Activated gamma-delta T cell treated with Interleukin-2 at 50 U/mL for 16 hours (primary cell): Measurements from ENCODE around the gene C6orf132.

Experiments used
- DNase-seq: peaks from one replicate; pipeline ENCODE4 v3.0.0-alpha.2; 2020

Gene C6orf132

DNA sequence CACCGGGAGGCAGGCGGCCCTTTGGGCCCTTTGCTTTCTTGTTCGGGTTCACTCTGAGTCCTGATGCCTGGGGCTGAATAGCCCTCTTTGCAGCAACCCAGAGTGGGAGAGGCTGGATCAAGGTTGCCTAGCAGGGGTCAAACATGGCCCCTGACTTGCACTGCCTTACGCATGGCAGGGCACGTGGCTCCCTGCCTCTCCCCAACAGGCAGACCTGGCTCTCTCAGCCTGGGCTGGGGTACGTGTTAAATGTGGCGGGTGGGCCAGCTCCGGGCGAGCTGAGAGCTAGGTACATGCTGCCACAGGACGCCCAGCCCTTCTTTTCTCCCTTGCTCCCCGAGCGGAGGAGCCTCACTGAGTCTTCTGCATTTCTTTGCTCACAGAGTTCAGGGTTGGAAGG, 7.3 kb downstream of the C6orf132 start:
- no peak for DNase-seq

GRCh38 chr6:42133926-42134325, 8.5 kb downstream of the C6orf132 start:
- DNase-seq = no peak

- DNase-seq = no peak
These were observed 10.9 kb downstream of the C6orf132 start for GRCh38 chr6:42131531-42131930.

GRCh38 chr6:42129360-42129676, 13.1 kb downstream of the C6orf132 start:
- no peak for DNase-seq

- no peak for DNase-seq
These were observed 13.7 kb downstream of the C6orf132 start for GRCh38 chr6:42128460-42129359.

DNA sequence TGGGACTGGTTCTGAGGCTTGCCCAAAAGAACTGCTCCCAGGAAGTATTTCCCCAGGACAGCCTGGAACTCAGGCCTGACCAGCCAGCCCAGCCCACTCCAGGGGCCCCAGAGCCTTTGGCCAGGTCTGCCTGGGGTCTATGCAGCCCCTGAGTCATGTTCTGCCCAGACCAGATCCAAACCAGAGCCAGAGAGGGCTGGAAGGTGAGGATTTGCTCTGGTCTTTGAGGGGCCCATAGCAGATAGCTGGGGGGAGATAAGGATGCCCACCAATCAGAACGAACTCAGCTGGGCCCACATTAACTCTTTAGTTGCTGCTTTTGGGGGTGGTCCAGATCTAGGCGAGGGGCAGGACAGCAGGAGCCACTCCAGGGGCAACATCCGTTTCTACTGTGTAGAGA, 16.8 kb downstream of the C6orf132 start:
- no peak for DNase-seq

DNA sequence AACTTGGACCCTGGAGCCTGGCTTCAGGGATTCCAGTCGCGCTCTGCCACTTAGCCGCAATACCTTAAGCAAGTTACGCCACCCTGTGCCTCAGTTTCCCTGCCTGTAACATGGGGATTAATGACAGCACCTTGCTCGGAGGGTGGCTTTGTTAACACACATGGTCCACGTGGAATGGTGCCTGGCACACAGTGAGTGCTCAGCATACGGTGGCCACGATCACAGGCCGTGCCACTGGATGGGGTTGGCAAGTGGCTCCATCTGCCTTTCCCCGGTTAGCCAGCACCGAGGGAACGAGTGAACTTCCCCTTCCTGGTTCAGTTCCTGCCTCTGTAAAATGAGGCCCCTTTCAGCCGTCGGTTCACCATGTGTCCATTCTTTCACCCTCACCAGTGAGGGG, 17.2 kb downstream of the C6orf132 start:
- no peak for DNase-seq

- DNase-seq = no peak
These were observed 18.1 kb downstream of the C6orf132 start for GRCh38 chr6:42124223-42124836.

DNA sequence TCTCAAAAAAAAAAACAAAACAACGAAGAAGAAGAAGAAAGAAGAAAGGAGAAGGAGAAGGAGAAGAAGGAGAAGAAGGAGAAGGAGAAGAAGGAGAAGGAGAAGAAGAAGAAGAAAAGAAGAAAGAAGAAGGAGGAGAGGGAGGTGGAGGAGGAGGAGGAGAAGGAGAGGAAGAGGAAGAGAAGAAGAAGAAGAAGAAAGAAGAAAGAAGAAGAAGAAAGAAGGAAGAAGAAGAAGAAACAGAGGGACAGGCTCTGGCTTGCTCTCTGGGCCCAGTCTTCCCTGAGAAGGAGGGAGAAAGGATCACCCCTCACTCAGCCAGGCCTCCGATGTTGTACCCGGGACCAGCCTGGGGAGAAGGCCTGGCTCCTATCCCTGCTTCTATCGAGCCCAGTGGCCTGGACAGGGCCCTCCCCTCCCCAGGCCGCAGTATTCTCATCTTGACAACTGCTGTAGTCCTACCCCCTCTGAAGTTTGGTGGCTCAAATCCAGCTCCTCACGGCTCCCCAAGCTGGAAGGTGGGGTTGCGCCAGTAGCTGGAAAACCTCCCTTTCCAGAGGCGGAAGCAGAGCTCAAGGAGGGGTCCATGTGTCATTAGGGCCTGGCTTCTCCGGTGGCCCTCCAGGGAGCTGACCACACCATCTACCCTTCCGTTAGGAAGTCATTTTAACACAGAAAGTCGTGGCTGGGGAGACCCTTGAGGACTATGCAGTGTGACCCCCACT, 18.9 kb downstream of the C6orf132 start:
- DNase-seq = no peak

DNA sequence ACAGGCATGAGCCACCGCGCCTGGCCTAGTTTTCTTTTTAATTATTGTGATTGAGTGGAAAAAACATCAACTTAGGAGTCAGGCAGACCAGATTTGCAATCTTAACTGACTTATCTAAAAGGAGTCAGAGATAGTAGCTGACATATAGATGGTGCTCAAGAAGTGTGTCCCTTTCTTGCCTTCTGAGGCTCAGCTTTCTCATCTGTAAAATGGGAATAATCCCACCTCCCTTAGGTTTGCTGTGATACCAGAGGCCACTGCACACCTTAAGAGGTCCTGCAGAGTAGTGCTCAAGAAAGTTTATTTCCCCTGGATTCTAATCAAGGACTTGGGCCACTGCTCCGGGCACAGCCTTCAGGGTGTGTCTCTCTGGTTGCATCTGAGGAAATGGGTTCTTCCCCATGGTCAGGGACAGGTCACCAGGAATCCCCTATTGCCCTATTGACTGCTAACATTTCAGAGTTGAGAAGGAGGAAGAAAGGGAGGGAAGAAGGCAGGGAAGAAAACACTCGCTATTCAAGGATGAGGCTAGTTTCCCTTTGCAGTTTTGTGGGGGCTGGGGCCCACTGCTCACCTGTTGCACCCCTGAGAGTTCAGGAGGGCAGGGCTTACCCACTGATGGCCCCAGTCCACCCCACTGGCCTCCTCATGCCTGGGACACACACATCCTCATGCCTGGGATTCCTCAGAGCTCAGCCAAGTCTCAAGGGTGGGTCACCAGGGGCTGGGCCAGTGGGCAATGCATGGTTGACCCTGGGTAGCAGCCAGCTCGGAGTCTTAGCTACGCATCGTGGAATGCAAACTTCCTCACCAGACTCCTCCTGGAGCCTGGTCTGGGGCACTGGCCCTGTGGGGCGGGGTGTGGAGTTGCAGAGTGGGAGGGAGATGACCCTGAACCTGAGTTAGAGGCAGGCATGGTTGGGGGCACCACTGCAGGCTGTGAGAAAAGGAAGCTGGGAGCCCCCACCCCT, 21.2 kb downstream of the C6orf132 start:
- DNase-seq = no peak

- DNase-seq = no peak
These were observed 24.0 kb downstream of the C6orf132 start for GRCh38 chr6:42118162-42119001.

- DNase-seq = no peak
These were observed 24.6 kb downstream of the C6orf132 start for GRCh38 chr6:42117843-42118161.

DNA sequence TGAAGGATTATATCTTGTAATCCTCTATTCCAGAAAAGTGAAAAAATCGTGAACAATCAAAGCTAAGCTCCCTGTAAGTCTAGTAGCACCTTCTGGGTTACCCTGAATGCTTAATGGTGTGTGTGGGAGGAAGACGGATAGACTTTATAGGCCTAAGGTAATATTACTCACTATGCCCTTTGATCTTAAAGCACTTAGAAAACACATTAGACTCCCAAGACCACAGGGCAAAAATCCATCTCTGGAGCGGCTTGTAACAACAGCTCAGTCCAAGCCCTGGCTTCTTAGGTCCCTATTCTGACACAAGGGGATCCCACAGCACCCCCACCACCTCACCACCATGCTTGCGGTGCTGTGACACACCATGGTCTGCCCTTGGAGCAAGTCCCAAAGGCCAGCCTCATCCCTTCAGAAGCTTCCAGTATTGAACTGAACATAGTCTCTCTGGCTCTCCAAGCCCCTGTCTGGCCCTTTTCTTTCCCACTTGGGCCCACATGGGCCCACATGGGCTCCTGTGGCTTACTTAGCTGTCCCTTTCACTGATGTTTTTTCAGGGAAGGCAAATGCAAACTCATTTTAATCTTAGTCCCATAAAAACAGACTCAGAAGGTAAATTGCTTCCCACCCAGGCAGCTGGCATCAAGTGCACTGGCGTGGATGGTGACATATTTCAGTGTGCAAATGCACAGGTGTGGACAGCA, 28.3 kb downstream of the C6orf132 start:
- DNase-seq = no peak

DNA sequence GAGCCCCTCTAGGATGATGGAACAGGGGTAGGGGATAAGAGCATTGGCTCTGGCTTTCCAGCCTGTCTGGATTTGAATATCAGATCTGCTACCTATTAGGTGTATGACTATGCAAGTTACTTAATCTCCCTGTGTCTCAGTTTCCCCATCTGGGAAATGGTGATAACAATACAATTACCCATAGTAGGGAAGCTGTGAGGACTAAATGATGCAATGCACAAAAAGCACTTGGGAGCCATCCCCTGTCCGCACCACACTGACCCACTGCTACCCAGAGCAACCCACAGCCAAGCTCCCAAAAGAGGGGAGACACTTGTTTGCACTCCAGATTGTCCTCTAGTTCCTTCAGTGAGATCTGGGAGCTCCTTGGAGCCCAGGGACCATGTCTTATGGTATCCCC, 30.1 kb downstream of the C6orf132 start:
- no peak for DNase-seq

- DNase-seq = no peak
These were observed 31.7 kb downstream of the C6orf132 start for GRCh38 chr6:42110683-42111082.

- DNase-seq = no peak
These were observed 34.3 kb downstream of the C6orf132 start for GRCh38 chr6:42108071-42108470.

- no peak for DNase-seq
These were observed 36.1 kb downstream of the C6orf132 start for GRCh38 chr6:42106112-42107023.

GRCh38 chr6:42105709-42106108, 36.7 kb downstream of the C6orf132 start:
- no peak for DNase-seq

- no peak for DNase-seq
These were observed 37.2 kb downstream of the C6orf132 start for GRCh38 chr6:42105156-42105648.

GRCh38 chr6:42104804-42105125, 37.7 kb downstream of the C6orf132 start:
- DNase-seq = peak; percentile 11
